BJ (cell line): ENCODE data around the gene KRT76. TPM values are rescaled to one million over a fixed set of nuclear protein-coding genes. Genes with fewer than 3 reads are reported as not detected.

Source experiments
- CTCF ChIA-PET: fragments of 350-600 bp; formaldehyde crosslinking; extraction: SDS; loops from one replicate; lab custom pipeline; 2021; ENCODE audit warnings: antibody characterized with exemption, inconsistent platforms; lab: Yijun Ruan, JAX
- POLR2A ChIA-PET: fragments of 300-600 bp; sonication (Branson Sonifier 250); formaldehyde crosslinking; extraction: SDS; loops from one replicate; lab custom pipeline; 2021; ENCODE audit warnings: antibody characterized with exemption; lab: Charles Lee
- DNase-seq: peaks from one replicate; pipeline ENCODE4 v3.0.0-alpha.2; 2011; ENCODE audit warnings: low read depth
- H3K27me3 ChIP-seq: 2 replicates; pipeline ENCODE4 v1.6.0; 2011; ENCODE audit warnings: low read length; ENCODE audit not compliant: control insufficient read depth, insufficient read depth
- H3K36me3 ChIP-seq: 2 replicates; pipeline ENCODE4 v1.5.1; 2011; ENCODE audit warnings: low read length; ENCODE audit not compliant: control insufficient read depth, insufficient read depth
- H3K4me3 ChIP-seq: 2 replicates; pipeline ENCODE4 v1.5.1; 2011; ENCODE audit warnings: low read depth, mild to moderate bottlenecking, control low read depth, low read length
- CTCF ChIP-seq: IDR thresholded peaks from 2 replicates; pipeline ENCODE4 v1.5.1; 2011; ENCODE audit warnings: low read depth, mild to moderate bottlenecking, control low read depth, inconsistent platforms, low read length, moderate library complexity; ENCODE audit not compliant: insufficient read depth
- polyA plus RNA-seq: library from polyadenylated mRNA; depleted of rRNA; stranded (reverse); fragments of >200 nt; gene quantifications from 2 replicates; pipeline ENCODE4 v1.2.3, GENCODE V29; 2011; rRNA removed
- small RNA-seq: library from RNA; depleted of rRNA; stranded (forward); fragments of <200 nt; gene quantifications from one replicate; pipeline ENCODE3, GENCODE V24; 2012; ENCODE audit warnings: low replicate concordance, low read depth; ENCODE audit not compliant: insufficient read length

The KRT76 gene
- polyA plus RNA-seq, 1 experiment: not detected

GRCh38 chr12:52722680-52723079 lies 54.5 kb downstream of the KRT76 start:
- H3K27me3 ChIP-seq: peaks cover 2% of the 10 kb centered on the region; the same call in 1 of the 2 replicates
- POLR2A ChIA-PET: no interaction called here
- DNase-seq: no peak

GRCh38 chr12:52721838-52722470 lies 55.2 kb downstream of the KRT76 start:
- ChIA-PET POLR2A (no interaction called here), CTCF (interaction anchor here (1.2 kb wide), 1 partner anchor 14 kb away, joined by 4 read pairs; no protein-coding TSS in a partner anchor)
- peaks cover 4% of the 10 kb centered on the region; the same call in 1 of the 2 replicates for H3K27me3 ChIP-seq
- TF ChIP-seq CTCF: no peak
- DNase-seq: no peak
- no peaks in the 10 kb centered on the region for H3K36me3 ChIP-seq
- no peak overlapping the region for H3K4me3 ChIP-seq

More at GRCh38 chr12:52722680-52723079, 54.5 kb downstream of the KRT76 start:
- CTCF ChIA-PET: no interaction called here
- Histone ChIP-seq H3K4me3 (no peak overlapping the region), H3K36me3 (no peaks in the 10 kb centered on the region)
- TF ChIP-seq CTCF: no peak

- Histone ChIP-seq H3K4me3 (no peak overlapping the region), H3K36me3 (no peaks in the 10 kb centered on the region), H3K27me3 (peaks cover 17% of the 10 kb centered on the region)
- no peak for TF ChIP-seq CTCF
- ChIA-PET CTCF (interaction anchor here (1.2 kb wide), 1 partner anchor 13 kb away, joined by 4 read pairs; no protein-coding TSS in a partner anchor), POLR2A (no interaction called here)
- no peak for DNase-seq
These were observed 56.7 kb downstream of the KRT76 start for GRCh38 chr12:52720365-52720886.

Small RNA genes lying within 50 kb of the gene (small RNA-seq; reads per million reads assigned to genes)
- gene AC107016.2: not detected

Other genes starting within 250 kb of the KRT76 start
- not detected in 2 replicates for gene KRT71, start 224.2 kb downstream of the KRT76 start, polyA plus RNA-seq
- not detected in 2 replicates for gene KRT74, start 203.5 kb downstream of the KRT76 start, polyA plus RNA-seq
- not detected in 2 replicates for gene KRT72, start 175.9 kb downstream of the KRT76 start, polyA plus RNA-seq
- not detected in 2 replicates for gene KRT73, start 158.8 kb downstream of the KRT76 start, polyA plus RNA-seq
- not detected in 2 replicates for gene KRT2, start 125.1 kb downstream of the KRT76 start, polyA plus RNA-seq
- gene KRT1, start 96.9 kb downstream of the KRT76 start, polyA plus RNA-seq: not detected in 2 replicates
- not detected in 2 replicates for gene KRT77, start 73.8 kb downstream of the KRT76 start, polyA plus RNA-seq
- not detected in 2 replicates for gene KRT3, start 18.8 kb upstream of the KRT76 start, polyA plus RNA-seq
- gene KRT4, start 36.8 kb upstream of the KRT76 start, polyA plus RNA-seq: 0.06 and 0.12 TPM in 2 replicates
- gene KRT79, start 57.0 kb upstream of the KRT76 start, polyA plus RNA-seq: not detected in 2 replicates
- not detected in 2 replicates for gene KRT78, start 71.6 kb upstream of the KRT76 start, polyA plus RNA-seq
- 31.1 and 41.6 TPM in 2 replicates for gene KRT8, start 127.7 kb upstream of the KRT76 start, polyA plus RNA-seq
- gene KRT18, start 171.8 kb upstream of the KRT76 start, polyA plus RNA-seq: 551 and 763 TPM in 2 replicates
- gene EIF4B, start 229.1 kb upstream of the KRT76 start, polyA plus RNA-seq: 296 and 496 TPM in 2 replicates